GM12801 (cell line): Measurements from ENCODE around the gene PHYKPL.

ENCODE experiments used
- TF ChIP-seq, protein P1 (sequence below): IDR thresholded peaks from one replicate; pipeline ENCODE4 v1.5.1; 2011; ENCODE audit warnings: control low read depth; ENCODE audit not compliant: insufficient read length; ENCODE audit errors: extremely low read depth

The PHYKPL gene

DNA sequence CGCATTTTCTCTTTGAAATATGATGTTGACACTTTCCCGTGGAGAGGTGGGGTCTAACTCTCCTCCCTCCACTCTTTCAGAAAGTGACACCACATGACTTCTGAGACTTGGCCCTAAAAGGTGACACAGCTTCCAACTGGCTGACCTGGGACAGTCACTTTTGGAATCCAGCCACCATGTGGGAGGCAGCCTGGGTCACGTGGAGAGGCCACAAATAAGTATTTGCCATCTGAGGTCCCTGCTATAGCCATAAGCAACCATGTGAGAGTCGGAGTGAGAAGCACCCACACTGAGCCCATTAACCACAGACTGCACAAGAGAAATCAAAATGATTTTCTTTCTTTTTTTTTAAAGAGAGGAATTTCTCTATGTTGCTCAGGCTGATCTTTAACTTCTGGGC lies 4.1 kb upstream of the PHYKPL start:
- TF ChIP-seq, protein P1, sequence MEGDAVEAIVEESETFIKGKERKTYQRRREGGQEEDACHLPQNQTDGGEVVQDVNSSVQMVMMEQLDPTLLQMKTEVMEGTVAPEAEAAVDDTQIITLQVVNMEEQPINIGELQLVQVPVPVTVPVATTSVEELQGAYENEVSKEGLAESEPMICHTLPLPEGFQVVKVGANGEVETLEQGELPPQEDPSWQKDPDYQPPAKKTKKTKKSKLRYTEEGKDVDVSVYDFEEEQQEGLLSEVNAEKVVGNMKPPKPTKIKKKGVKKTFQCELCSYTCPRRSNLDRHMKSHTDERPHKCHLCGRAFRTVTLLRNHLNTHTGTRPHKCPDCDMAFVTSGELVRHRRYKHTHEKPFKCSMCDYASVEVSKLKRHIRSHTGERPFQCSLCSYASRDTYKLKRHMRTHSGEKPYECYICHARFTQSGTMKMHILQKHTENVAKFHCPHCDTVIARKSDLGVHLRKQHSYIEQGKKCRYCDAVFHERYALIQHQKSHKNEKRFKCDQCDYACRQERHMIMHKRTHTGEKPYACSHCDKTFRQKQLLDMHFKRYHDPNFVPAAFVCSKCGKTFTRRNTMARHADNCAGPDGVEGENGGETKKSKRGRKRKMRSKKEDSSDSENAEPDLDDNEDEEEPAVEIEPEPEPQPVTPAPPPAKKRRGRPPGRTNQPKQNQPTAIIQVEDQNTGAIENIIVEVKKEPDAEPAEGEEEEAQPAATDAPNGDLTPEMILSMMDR: no peak

DNA sequence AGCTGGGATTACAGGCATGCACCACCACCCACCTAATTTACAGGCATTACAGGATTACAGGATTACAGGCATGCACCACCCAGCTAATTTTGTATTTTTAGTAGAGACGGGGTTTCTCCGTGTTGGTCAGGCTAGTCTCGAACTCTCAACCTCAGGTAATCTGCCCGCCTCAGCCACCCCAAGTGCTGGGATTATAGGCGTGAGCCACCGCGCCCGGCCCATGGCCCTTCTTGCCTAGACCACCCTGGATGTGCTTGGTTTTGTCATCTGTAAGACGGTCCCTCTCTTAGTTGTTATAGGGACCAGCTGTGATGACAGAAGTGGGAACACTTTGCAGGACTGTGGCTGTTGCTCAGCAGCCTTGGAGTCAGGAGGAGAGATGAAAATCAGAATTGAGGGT lies 3.5 kb upstream of the PHYKPL start:
- TF ChIP-seq, protein P1: no peak

DNA sequence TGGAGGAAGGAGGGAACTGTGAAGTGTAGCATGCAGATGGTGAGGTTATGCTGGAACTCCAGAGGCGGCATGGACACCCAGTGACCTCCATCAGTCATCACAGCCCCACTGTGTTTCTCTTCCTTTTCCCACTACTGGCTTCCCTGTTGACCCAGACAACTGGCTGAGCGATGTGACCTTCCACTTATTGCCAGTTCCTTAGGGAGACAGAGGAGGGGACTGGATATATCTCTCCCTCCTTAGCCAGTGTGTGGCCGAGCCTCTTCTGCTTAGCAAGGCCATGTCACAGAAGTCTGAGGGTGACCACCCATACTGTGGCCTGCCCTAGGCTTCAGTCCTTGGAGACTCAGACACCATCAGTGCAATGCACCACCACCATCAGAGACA lies 3.0 kb upstream of the PHYKPL start:
- TF ChIP-seq, protein P1: no peak

DNA sequence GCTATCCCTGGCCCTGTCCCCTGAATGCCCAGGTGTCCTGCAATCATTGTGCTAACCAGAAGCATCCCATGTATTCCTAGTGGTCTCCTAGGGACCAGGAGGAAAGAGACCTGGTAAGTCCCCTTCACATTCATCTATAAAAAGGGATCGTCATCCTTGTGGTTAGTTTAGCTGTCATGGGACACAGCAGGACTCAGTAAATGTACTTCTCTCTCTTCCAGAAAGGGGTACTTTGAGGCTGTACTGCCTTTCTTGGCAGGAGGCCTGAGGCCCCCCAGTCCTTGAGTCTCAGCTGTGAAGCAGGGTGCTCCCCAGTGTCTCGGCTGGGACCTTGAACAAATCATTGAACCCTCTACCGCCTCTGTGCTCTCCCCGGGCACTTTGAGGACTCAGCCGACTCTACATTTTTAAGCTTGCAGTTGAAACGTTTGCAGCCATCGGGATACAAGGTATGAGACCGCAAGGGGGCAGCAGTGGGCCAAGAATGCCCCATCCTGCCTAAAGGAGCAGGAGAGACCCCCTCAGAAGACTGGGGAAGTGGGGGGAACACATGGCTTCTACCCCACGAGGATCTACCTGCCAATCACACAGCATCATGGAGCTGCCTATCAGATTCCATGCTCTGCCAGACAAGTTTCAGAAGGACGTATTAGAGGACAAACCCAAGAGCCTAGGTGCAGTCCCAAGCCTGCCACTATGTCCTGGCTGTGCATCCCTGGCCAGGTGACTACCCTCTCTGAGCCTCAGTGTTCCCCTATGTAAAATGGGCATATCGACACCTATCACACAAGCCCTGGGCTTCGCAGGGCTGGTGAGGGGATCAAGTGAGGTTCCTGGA lies 2.4 kb upstream of the PHYKPL start:
- TF ChIP-seq, protein P1: no peak

DNA sequence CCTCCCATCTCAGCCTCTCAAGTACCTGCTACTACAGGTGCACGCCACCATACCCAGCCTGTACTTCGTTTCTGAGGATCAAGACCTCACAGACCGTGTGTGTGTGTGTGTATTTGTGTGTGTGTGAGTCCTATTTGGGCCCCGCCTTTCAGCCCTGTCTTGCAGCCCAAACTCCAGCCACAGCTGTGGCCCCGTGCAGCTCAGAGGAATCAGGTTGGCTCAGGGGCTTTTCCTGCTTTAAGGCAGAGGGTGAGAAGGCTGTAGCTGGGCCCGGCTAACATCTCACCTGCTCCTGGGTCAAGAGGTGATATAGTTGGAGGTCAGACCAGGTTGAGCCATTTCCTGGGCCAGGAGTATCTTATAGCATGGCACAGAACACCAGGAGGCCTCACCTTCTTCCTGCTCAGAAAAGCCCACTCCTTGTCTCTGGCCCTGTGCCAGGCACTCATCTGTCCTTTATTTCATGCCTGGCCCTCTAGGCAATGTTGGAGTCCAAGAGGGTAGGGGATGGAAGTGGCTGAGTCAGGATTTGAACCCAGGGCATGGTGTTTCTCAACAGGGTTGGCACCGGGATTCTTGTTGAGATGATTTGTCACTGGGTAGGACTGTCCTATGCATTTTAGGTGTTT lies 1.6 kb upstream of the PHYKPL start:
- TF ChIP-seq, protein P1: no peak

GRCh38 chr5:178232920-178233429 lies 373 bp upstream of the PHYKPL start:
- TF ChIP-seq, protein P1: no peak

- TF ChIP-seq, protein P1: no peak
Measured at GRCh38 chr5:178231539-178232123, 971 bp downstream of the PHYKPL start.
